Vagina (tissue), 2 donors: ENCODE measurements around the gene COL25A1. TPM values are rescaled to one million over a fixed set of nuclear protein-coding genes. Genes with fewer than 3 reads are reported as not detected.
"Not testable (repeated sequence)": the region's sequence is repeated elsewhere in the genome, so short reads cannot be mapped to it uniquely, and the experiment has no call there.

Experiments
- DNase-seq, 2 donors: peaks; one replicate each; pipeline ENCODE4 v3.0.0-alpha.2; 2017; ENCODE audit errors: extremely low spot score in 2 of 2
- H3K27ac ChIP-seq: fragments of 200-600 bp; sonication (generic); one replicate; pipeline ENCODE4 v1.5.1; 2019
- H3K27me3 ChIP-seq: fragments of 200-600 bp; sonication (generic); one replicate; pipeline ENCODE4 v1.5.1; 2019
- H3K36me3 ChIP-seq, 2 donors: fragments of 200-600 bp; sonication (generic); one replicate each; pipeline ENCODE4 v1.5.1; 2017 to 2019
- H3K4me1 ChIP-seq: fragments of 200-600 bp; sonication (generic); one replicate; pipeline ENCODE4 v1.5.1; 2019
- H3K4me3 ChIP-seq, 2 donors: fragments of 200-600 bp; sonication (generic); 1 replicate in 1 of 2; 2 replicates in 1 of 2; pipeline ENCODE4 v1.5.1; 2016 to 2019
- H3K9me3 ChIP-seq: fragments of 200-600 bp; sonication (generic); one replicate; pipeline ENCODE4 v1.5.1; 2019
- POLR2A ChIP-seq, 2 donors: fragments of 450-650 bp; IDR thresholded peaks; one replicate each; pipeline ENCODE4 v1.6.1; 2017; ENCODE audit warnings: antibody characterized with exemption in 2 of 2, mild to moderate bottlenecking in 2 of 2, moderate library complexity in 2 of 2
- POLR2AphosphoS5 ChIP-seq, 2 donors: sonication (generic); formaldehyde crosslinking; IDR thresholded peaks; one replicate each; pipeline ENCODE4 v1.9.0; 2017; ENCODE audit warnings: antibody characterized with exemption in 2 of 2, mild to moderate bottlenecking in 2 of 2, low read depth in 1 of 2; ENCODE audit not compliant: insufficient read depth in 1 of 2
- intact Hi-C: fragments of 100-400 bp; cut with DNase I; formaldehyde crosslinking; loops from one replicate; pipeline ENCODE4 v1.15.1; 2023
- total RNA-seq: library from RNA; depleted of rRNA; stranded (reverse); fragments of >200 nt; gene quantifications from one replicate; pipeline ENCODE4 v1.2.3, GENCODE V29; 2016
- TF ChIP-seq, protein P1 (sequence below), 3 experiments: fragments of 450-650 bp in 2 of 3; fragments of 200-600 bp in 1 of 3; sonication (generic) in 1 of 3; IDR thresholded peaks; one replicate each; pipeline ENCODE4 v1.5.1; 2017 to 2019; ENCODE audit warnings: antibody characterized with exemption in 3 of 3, mild to moderate bottlenecking in 2 of 3, moderate library complexity in 2 of 3

The COL25A1 gene
- total RNA-seq, 1 donor from 2014 or later: 0.49 TPM

DNA sequence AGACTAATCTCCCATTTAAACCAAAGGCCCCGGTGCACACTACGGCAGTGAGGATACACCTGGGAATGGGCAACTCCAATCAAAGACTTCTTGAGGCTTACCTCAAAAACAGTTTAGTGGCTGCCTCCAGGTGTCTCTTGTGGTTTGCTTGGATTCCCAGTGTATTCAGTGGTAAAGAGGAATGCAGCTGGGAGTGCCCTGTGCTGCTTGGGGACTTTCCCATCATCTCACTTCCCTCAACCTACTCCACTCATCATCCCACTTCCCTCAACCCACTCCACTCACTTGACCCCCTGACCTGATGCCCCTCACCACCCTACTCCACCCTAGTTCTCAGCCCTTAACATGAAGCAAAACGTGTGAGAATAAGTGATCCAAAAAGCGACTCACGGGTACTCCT, 362.3 kb downstream of the COL25A1 start:
- intact Hi-C loops: no loop called here

DNA sequence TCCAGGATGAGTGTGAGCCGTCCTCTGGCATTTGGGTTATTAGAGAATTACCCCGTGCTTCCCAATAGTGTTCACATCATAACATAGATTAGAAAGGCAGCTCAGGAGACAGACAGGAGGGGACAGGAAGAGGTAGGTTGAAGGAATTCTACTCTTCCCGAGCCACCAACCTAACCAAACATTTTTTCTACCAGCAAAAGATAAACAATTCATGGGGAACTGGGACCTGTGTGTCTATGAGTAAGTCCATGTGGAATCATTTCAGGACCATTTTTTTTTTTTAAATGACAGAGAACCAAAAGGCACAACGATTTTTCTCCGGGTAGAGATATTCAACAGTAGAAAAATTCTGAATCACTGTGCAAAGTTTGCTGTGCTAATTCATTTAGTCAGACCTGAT, 365.4 kb downstream of the COL25A1 start:
- H3K27me3 ChIP-seq: no peaks in the 10 kb centered on the region
- H3K36me3 ChIP-seq: no peaks in the 10 kb centered on the region
- no peak overlapping the region for H3K27ac ChIP-seq
- TF ChIP-seq POLR2A (IDR thresholded peaks at IDR 0.05): no peak
- no peak for TF ChIP-seq POLR2AphosphoS5 (IDR thresholded peaks at IDR 0.05; ENCODE audit: insufficient read depth in 1 of 2, low read depth in 1 of 2)
- TF ChIP-seq, protein P1, sequence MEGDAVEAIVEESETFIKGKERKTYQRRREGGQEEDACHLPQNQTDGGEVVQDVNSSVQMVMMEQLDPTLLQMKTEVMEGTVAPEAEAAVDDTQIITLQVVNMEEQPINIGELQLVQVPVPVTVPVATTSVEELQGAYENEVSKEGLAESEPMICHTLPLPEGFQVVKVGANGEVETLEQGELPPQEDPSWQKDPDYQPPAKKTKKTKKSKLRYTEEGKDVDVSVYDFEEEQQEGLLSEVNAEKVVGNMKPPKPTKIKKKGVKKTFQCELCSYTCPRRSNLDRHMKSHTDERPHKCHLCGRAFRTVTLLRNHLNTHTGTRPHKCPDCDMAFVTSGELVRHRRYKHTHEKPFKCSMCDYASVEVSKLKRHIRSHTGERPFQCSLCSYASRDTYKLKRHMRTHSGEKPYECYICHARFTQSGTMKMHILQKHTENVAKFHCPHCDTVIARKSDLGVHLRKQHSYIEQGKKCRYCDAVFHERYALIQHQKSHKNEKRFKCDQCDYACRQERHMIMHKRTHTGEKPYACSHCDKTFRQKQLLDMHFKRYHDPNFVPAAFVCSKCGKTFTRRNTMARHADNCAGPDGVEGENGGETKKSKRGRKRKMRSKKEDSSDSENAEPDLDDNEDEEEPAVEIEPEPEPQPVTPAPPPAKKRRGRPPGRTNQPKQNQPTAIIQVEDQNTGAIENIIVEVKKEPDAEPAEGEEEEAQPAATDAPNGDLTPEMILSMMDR (IDR thresholded peaks at IDR 0.05): no peak
- DNase-seq: no peak
- no peak overlapping the region for H3K4me3 ChIP-seq
- intact Hi-C loops: no loop called here
- no peaks in the 10 kb centered on the region for H3K4me1 ChIP-seq
- H3K9me3 ChIP-seq: no peaks in the 10 kb centered on the region

More for the DNA sequence above, 362.3 kb downstream of the COL25A1 start:
- H3K4me1 ChIP-seq: no peaks in the 10 kb centered on the region
- TF ChIP-seq POLR2AphosphoS5 (IDR thresholded peaks at IDR 0.05; ENCODE audit: insufficient read depth in 1 of 2, low read depth in 1 of 2): no peak
- TF ChIP-seq POLR2A (IDR thresholded peaks at IDR 0.05): no peak
- TF ChIP-seq, protein P1 (IDR thresholded peaks at IDR 0.05): no peak
- H3K9me3 ChIP-seq: no peaks in the 10 kb centered on the region
- no peak overlapping the region for H3K27ac ChIP-seq
- no peak overlapping the region for H3K4me3 ChIP-seq
- no peaks in the 10 kb centered on the region for H3K36me3 ChIP-seq
- no peaks in the 10 kb centered on the region for H3K27me3 ChIP-seq
- no peak for DNase-seq

DNA sequence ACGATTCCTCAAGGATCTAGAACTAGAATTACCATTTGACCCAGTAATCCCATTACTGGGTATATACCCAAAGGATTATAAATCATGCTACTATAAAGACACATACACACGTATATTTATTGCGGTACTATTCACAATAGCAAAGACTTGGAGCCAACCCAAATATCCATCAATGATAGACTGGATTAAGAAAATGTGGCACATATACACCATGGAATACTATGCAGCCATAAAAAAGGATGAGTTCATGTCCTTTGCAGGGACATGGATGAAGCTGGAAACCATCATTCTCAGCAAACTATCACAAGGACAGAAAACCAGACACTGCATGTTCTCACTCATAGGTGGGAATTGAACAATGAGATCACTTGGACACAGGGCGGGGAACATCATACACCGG, 368.5 kb downstream of the COL25A1 start:
- intact Hi-C loops, H3K4me3 ChIP-seq, DNase-seq, H3K27me3 ChIP-seq, H3K36me3 ChIP-seq, H3K9me3 ChIP-seq, H3K27ac ChIP-seq, H3K4me1 ChIP-seq: not testable (repeated sequence)

DNA sequence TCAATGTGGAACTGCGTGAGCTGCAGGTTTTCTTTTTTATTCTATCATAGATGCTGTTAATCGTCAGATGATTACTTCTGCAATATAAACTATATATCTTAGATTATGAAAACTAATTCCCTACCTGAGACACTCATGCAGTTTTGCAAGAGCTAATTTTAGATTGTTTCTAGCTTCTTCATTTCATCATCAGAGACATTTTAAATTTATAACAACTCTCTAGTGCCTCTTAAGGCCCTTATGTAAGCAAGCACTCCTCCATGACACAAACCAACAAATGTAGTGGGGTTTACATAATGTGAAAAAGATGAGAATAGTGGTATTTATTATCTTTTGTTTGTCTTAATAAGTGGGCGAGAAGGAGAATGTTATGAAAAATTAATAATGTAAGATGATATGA, 369.4 kb downstream of the COL25A1 start:
- H3K36me3 ChIP-seq: no peaks in the 10 kb centered on the region
- no peak for DNase-seq
- no peaks in the 10 kb centered on the region for H3K9me3 ChIP-seq
- H3K4me3 ChIP-seq: no peak overlapping the region
- TF ChIP-seq POLR2A (IDR thresholded peaks at IDR 0.05) (no peak), POLR2AphosphoS5 (IDR thresholded peaks at IDR 0.05; ENCODE audit: insufficient read depth in 1 of 2, low read depth in 1 of 2) (no peak)
- TF ChIP-seq, protein P1 (IDR thresholded peaks at IDR 0.05): no peak
- H3K27me3 ChIP-seq: no peaks in the 10 kb centered on the region
- no peak overlapping the region for H3K27ac ChIP-seq
- intact Hi-C loops: no loop called here
- H3K4me1 ChIP-seq: no peaks in the 10 kb centered on the region

DNA sequence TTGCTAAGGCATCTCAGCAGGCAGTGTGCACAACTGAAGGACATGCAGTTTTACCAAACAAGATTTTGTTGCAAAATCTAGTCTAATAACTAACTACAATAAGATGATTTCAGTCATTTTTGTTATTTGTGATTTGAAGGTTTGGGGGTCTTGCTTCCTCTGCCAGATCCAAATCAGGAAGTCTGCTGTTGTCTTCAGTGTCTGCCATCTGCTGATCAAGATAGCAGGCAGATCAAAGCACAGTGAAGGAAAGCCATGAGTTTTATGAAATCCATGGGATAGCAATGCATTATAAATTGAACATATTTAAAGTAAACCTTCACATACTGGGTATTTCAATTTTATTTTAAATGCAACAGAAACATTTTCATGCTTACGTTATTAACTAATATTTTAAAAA, 370.5 kb downstream of the COL25A1 start:
- TF ChIP-seq, protein P1 (IDR thresholded peaks at IDR 0.05): no peak
- no peak for TF ChIP-seq POLR2A (IDR thresholded peaks at IDR 0.05)
- H3K27me3 ChIP-seq: no peaks in the 10 kb centered on the region
- H3K9me3 ChIP-seq: no peaks in the 10 kb centered on the region
- no peak overlapping the region for H3K27ac ChIP-seq
- H3K4me3 ChIP-seq: no peak overlapping the region
- no peak for DNase-seq
- no peaks in the 10 kb centered on the region for H3K4me1 ChIP-seq
- H3K36me3 ChIP-seq: no peaks in the 10 kb centered on the region
- intact Hi-C loops: no loop called here

DNA sequence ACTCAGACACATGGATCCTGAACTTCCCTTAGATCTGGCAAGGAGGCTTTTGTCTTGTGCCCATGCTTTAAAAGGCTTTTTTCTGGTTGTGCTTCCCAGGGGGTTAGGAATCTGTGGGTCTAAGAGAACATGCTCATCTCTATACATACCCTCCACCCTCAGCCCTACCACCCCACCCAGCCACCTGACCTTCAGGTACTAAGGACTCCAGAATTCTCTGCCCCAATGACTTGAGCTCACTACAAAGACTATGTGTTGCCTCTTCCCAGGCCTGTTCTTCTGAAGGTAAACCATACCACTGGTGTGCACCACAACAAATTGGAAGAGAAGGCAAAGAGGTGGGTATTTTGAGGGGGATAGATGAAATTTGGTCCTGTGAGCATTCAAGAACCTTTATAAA, 372.3 kb downstream of the COL25A1 start:
- Histone ChIP-seq H3K4me3 (no peak overlapping the region), H3K36me3 (no peaks in the 10 kb centered on the region), H3K9me3 (no peaks in the 10 kb centered on the region), H3K4me1 (no peaks in the 10 kb centered on the region), H3K27me3 (no peaks in the 10 kb centered on the region), H3K27ac (no peak overlapping the region)
- TF ChIP-seq, protein P1 (IDR thresholded peaks at IDR 0.05): no peak
- TF ChIP-seq POLR2A (IDR thresholded peaks at IDR 0.05): no peak
- no peak for DNase-seq
- intact Hi-C loops: no loop called here
